ENCODE data around the gene ACBD4. TPM values are rescaled to one million over a fixed set of nuclear protein-coding genes. Genes with fewer than 3 reads are reported as not detected.

The ACBD4 gene
- total and polyA plus RNA-seq, 4 donors, result 4.4 to 51.4 (median 44.9) TPM

DNA sequence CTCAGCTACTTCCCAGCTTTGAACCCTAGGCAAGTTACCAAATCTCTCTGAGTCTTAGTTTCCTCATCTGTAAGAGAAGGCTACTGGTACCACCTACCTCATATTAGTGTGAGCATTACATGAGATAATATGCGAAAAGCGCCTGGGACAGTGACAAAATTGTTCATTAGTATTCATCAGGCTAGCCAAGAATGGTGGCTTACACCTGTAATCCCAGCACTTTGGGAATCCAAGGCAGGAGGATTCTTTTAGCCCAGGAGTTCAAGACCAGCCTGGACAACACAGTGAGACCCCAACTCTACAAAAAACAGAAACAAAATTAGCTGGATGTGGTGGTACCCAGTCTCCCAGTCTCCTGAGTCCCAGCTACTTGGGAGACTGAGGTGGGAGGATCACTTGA lies 6.5 kb upstream of the ACBD4 start:
- WGBS, result 95% methylated on average over 2 of the region's 2 CpGs
- H3K27ac ChIP-seq (ENCODE audit: low read depth in 1 of 2, low read length in 2 of 2), result no peak overlapping the region

DNA sequence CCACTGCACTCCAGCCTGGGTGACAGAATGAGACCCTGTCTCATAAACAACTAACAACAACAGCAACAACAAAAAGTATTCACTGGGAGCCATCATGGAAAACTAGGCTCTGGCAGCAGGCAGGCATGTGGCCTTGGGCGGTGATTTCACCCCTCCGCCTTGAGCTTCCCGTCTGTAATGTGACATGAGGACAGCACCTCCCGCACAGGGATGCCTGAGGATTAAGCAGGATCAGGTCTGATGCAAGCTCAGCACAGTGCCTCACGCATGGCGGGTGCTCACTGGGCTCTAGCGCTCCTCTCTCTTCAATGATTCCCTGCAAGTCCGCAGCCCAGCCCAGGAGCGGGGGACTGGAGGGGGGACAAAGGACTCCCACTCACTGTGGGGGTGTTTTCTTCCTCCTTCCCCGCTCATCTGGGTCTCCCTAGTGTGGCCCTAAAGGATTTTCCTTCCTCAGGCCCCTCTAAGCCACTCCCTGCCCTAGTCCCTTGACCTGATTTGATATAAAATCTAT lies 6.0 kb upstream of the ACBD4 start:
- DNase-seq (ENCODE audit: low spot score), result no peak
- Histone ChIP-seq H3K27ac (ENCODE audit: low read depth in 1 of 2, low read length in 2 of 2) (no peak overlapping the region), H3K9ac (ENCODE audit: low read depth in 1 of 2, low read length in 2 of 2) (no peak overlapping the region)
- TF ChIP-seq RAD21 (IDR thresholded peaks at IDR 0.05) (no peak), RXRA (IDR thresholded peaks at IDR 0.05) (no peak), NR2F2 (IDR thresholded peaks at IDR 0.05) (no peak), SP1 (IDR thresholded peaks at IDR 0.05) (no peak), YY1 (IDR thresholded peaks at IDR 0.05) (no peak)
- TF ChIP-seq, protein P1, sequence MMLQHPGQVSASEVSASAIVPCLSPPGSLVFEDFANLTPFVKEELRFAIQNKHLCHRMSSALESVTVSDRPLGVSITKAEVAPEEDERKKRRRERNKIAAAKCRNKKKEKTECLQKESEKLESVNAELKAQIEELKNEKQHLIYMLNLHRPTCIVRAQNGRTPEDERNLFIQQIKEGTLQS (IDR thresholded peaks at IDR 0.05), result no peak
- TF ChIP-seq, protein P2, sequence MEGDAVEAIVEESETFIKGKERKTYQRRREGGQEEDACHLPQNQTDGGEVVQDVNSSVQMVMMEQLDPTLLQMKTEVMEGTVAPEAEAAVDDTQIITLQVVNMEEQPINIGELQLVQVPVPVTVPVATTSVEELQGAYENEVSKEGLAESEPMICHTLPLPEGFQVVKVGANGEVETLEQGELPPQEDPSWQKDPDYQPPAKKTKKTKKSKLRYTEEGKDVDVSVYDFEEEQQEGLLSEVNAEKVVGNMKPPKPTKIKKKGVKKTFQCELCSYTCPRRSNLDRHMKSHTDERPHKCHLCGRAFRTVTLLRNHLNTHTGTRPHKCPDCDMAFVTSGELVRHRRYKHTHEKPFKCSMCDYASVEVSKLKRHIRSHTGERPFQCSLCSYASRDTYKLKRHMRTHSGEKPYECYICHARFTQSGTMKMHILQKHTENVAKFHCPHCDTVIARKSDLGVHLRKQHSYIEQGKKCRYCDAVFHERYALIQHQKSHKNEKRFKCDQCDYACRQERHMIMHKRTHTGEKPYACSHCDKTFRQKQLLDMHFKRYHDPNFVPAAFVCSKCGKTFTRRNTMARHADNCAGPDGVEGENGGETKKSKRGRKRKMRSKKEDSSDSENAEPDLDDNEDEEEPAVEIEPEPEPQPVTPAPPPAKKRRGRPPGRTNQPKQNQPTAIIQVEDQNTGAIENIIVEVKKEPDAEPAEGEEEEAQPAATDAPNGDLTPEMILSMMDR (IDR thresholded peaks at IDR 0.05; ENCODE audit: low read depth, low read length, missing input control), result no peak

More for the DNA sequence above, 6.5 kb upstream of the ACBD4 start:
- TF ChIP-seq YY1 (IDR thresholded peaks at IDR 0.05), result no peak
- TF ChIP-seq, protein P3, sequence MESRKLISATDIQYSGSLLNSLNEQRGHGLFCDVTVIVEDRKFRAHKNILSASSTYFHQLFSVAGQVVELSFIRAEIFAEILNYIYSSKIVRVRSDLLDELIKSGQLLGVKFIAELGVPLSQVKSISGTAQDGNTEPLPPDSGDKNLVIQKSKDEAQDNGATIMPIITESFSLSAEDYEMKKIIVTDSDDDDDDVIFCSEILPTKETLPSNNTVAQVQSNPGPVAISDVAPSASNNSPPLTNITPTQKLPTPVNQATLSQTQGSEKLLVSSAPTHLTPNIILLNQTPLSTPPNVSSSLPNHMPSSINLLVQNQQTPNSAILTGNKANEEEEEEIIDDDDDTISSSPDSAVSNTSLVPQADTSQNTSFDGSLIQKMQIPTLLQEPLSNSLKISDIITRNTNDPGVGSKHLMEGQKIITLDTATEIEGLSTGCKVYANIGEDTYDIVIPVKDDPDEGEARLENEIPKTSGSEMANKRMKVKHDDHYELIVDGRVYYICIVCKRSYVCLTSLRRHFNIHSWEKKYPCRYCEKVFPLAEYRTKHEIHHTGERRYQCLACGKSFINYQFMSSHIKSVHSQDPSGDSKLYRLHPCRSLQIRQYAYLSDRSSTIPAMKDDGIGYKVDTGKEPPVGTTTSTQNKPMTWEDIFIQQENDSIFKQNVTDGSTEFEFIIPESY (IDR thresholded peaks at IDR 0.05), result no peak
- TF ChIP-seq HNF4A (conservative IDR thresholded peaks at IDR 0.05), result no peak
- TF ChIP-seq, protein P2 (IDR thresholded peaks at IDR 0.05; ENCODE audit: low read depth, low read length, missing input control), result no peak
- no peak for TF ChIP-seq FOXA2 (IDR thresholded peaks at IDR 0.05)
- TF ChIP-seq GABPA (IDR thresholded peaks at IDR 0.05 in 1 of 2, conservative IDR thresholded peaks at IDR 0.05 in 1 of 2), result no peak
- TF ChIP-seq, protein P1 (IDR thresholded peaks at IDR 0.05), result no peak
- TF ChIP-seq SP1 (IDR thresholded peaks at IDR 0.05), result no peak
- TF ChIP-seq, protein P4, sequence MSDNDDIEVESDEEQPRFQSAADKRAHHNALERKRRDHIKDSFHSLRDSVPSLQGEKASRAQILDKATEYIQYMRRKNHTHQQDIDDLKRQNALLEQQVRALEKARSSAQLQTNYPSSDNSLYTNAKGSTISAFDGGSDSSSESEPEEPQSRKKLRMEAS (IDR thresholded peaks at IDR 0.05), result no peak
- no peak for TF ChIP-seq FOXA1 (IDR thresholded peaks at IDR 0.05)
- TF ChIP-seq EGR1 (IDR thresholded peaks at IDR 0.05; ENCODE audit: low read depth in 2 of 2), result no peak
- TF ChIP-seq, protein P5, sequence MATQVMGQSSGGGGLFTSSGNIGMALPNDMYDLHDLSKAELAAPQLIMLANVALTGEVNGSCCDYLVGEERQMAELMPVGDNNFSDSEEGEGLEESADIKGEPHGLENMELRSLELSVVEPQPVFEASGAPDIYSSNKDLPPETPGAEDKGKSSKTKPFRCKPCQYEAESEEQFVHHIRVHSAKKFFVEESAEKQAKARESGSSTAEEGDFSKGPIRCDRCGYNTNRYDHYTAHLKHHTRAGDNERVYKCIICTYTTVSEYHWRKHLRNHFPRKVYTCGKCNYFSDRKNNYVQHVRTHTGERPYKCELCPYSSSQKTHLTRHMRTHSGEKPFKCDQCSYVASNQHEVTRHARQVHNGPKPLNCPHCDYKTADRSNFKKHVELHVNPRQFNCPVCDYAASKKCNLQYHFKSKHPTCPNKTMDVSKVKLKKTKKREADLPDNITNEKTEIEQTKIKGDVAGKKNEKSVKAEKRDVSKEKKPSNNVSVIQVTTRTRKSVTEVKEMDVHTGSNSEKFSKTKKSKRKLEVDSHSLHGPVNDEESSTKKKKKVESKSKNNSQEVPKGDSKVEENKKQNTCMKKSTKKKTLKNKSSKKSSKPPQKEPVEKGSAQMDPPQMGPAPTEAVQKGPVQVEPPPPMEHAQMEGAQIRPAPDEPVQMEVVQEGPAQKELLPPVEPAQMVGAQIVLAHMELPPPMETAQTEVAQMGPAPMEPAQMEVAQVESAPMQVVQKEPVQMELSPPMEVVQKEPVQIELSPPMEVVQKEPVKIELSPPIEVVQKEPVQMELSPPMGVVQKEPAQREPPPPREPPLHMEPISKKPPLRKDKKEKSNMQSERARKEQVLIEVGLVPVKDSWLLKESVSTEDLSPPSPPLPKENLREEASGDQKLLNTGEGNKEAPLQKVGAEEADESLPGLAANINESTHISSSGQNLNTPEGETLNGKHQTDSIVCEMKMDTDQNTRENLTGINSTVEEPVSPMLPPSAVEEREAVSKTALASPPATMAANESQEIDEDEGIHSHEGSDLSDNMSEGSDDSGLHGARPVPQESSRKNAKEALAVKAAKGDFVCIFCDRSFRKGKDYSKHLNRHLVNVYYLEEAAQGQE (IDR thresholded peaks at IDR 0.05), result no peak
- H3K9me3 ChIP-seq (ENCODE audit: control insufficient read depth in 4 of 4, low read length in 3 of 4), result no peaks in the 10 kb centered on the region
- H3K4me3 ChIP-seq (ENCODE audit: low read depth in 1 of 3, low read length in 3 of 3), result no peak overlapping the region
- peaks cover 0 to 14% (median 9%) of the 10 kb centered on the region in 4 donors for H3K4me1 ChIP-seq (ENCODE audit: control insufficient read depth in 4 of 4, insufficient read depth in 4 of 4, low read length in 3 of 4)
- H3K9ac ChIP-seq (ENCODE audit: low read depth in 1 of 2, low read length in 2 of 2), result no peak overlapping the region
- no peaks in the 10 kb centered on the region for H3K27me3 ChIP-seq (ENCODE audit: control insufficient read depth in 4 of 4, insufficient read depth in 4 of 4, low read length in 3 of 4)
- H3K36me3 ChIP-seq (ENCODE audit: control insufficient read depth in 4 of 4, insufficient read depth in 3 of 4, low read depth in 1 of 4, low read length in 3 of 4), result peaks cover 0 to 1% (median 0%) of the 10 kb centered on the region in 4 donors
- no peak for DNase-seq (ENCODE audit: low spot score)

More for the DNA sequence above, 6.0 kb upstream of the ACBD4 start:
- H3K4me3 ChIP-seq (ENCODE audit: low read depth in 1 of 3, low read length in 3 of 3), result no peak overlapping the region
- 87% methylated on average over 10 of the region's 10 CpGs for WGBS
- H3K4me1 ChIP-seq (ENCODE audit: control insufficient read depth in 4 of 4, insufficient read depth in 4 of 4, low read length in 3 of 4), result peaks cover 0 to 14% (median 9%) of the 10 kb centered on the region in 4 donors
- no peaks in the 10 kb centered on the region for H3K27me3 ChIP-seq (ENCODE audit: control insufficient read depth in 4 of 4, insufficient read depth in 4 of 4, low read length in 3 of 4)
- no peaks in the 10 kb centered on the region for H3K9me3 ChIP-seq (ENCODE audit: control insufficient read depth in 4 of 4, low read length in 3 of 4)
- H3K36me3 ChIP-seq (ENCODE audit: control insufficient read depth in 4 of 4, insufficient read depth in 3 of 4, low read depth in 1 of 4, low read length in 3 of 4), result peaks cover 0 to 1% (median 0%) of the 10 kb centered on the region in 4 donors
